PC-3 (cell line): ENCODE measurements around the gene AUTS2. TPM values are rescaled to one million over a fixed set of nuclear protein-coding genes. Genes with fewer than 3 reads are reported as not detected.

Experiments used
- ATAC-seq: fragments of 200-7000 bp; cut with Tn5 transposase; 2 replicates; pipeline ENCODE4 v1.9.1; 2020; ENCODE audit warnings: mild to moderate bottlenecking, moderate library complexity
- BruUV-seq: library from RNA; stranded (reverse); fragments of 400-500 nt; replicated peaks from 2 replicates; lab custom pipeline; 2021; lab: Mats Ljungman, UMichigan
- CTCF ChIA-PET: fragments of 300-600 bp; sonication (Branson Sonifier 250); formaldehyde crosslinking; loops from one replicate; lab custom pipeline; 2022; ENCODE audit warnings: antibody characterized with exemption; lab: Charles Lee
- POLR2A ChIA-PET: fragments of 300-600 bp; sonication (Branson Sonifier 250); formaldehyde crosslinking; loops from one replicate; lab custom pipeline; 2022; ENCODE audit warnings: antibody characterized with exemption; ENCODE audit not compliant: unreplicated experiment; lab: Charles Lee
- DNase-seq: peaks from one replicate; pipeline ENCODE4 v3.0.0-alpha.2; 2015
- H2AFZ ChIP-seq: fragments of 300-600 bp; sonication (generic); 2 replicates; pipeline ENCODE4 v1.6.0; 2016; ENCODE audit warnings: antibody characterized with exemption, low read length
- H3F3A ChIP-seq: fragments of 300-600 bp; sonication (generic); one replicate; pipeline ENCODE4 v1.6.0; 2017; ENCODE audit warnings: antibody characterized with exemption, low read length, control low read depth, mild to moderate bottlenecking; ENCODE audit not compliant: unreplicated experiment
- H3K27ac ChIP-seq: fragments of 300-600 bp; sonication (generic); 2 replicates; pipeline ENCODE4 v1.5.1; 2016; ENCODE audit warnings: mild to moderate bottlenecking, low read length
- H3K27me3 ChIP-seq: fragments of 300-600 bp; sonication (generic); 2 replicates; pipeline ENCODE4 v1.6.1; 2016; ENCODE audit warnings: low read length, mixed read lengths
- H3K36me3 ChIP-seq: fragments of 300-600 bp; sonication (generic); 2 replicates; pipeline ENCODE4 v1.6.1; 2016; ENCODE audit warnings: low read depth, mixed run types, low read length, mixed read lengths
- H3K4me1 ChIP-seq: fragments of 300-600 bp; sonication (generic); 2 replicates; pipeline ENCODE4 v1.5.1; 2016; ENCODE audit warnings: low read length; ENCODE audit not compliant: insufficient read depth
- H3K4me2 ChIP-seq: fragments of 300-600 bp; sonication (generic); 2 replicates; pipeline ENCODE4 v1.6.0; 2016; ENCODE audit warnings: low read length
- H3K4me3 ChIP-seq: fragments of 300-600 bp; sonication (generic); 2 replicates; pipeline ENCODE4 v1.5.1; 2016; ENCODE audit warnings: mild to moderate bottlenecking, low read length, mixed read lengths
- H3K79me2 ChIP-seq: fragments of 300-600 bp; sonication (generic); 2 replicates; pipeline ENCODE4 v1.6.1; 2017; ENCODE audit warnings: low read length, mixed read lengths
- H3K9ac ChIP-seq: fragments of 300-600 bp; sonication (generic); 2 replicates; pipeline ENCODE4 v1.6.0; 2016; ENCODE audit warnings: mild to moderate bottlenecking, low read length
- H3K9me2 ChIP-seq: fragments of 300-600 bp; sonication (generic); replicated peaks from 2 replicates; pipeline ENCODE4 v1.6.1; 2016; ENCODE audit warnings: mixed run types, low read length, mixed read lengths
- H3K9me3 ChIP-seq: fragments of 300-600 bp; sonication (generic); 2 replicates; pipeline ENCODE4 v1.6.1; 2016; ENCODE audit warnings: low read length, mixed read lengths
- H4K20me1 ChIP-seq: fragments of 300-600 bp; sonication (generic); 2 replicates; pipeline ENCODE4 v1.6.1; 2016; ENCODE audit warnings: low read length, mixed read lengths
- CTCF ChIP-seq: fragments of 300-600 bp; sonication (generic); conservative IDR thresholded peaks from 2 replicates; pipeline ENCODE4 v1.5.1; 2017; ENCODE audit warnings: antibody characterized with exemption, low read depth, mild to moderate bottlenecking, low read length
- EZH2 ChIP-seq: fragments of 300-600 bp; sonication (generic); IDR thresholded peaks from one replicate; pipeline ENCODE4 v1.6.1; 2017; ENCODE audit warnings: antibody characterized with exemption, mild to moderate bottlenecking, low read length; ENCODE audit not compliant: unreplicated experiment
- EZH2phosphoT487 ChIP-seq: fragments of 300-600 bp; sonication (generic); IDR thresholded peaks from 2 replicates; pipeline ENCODE4 v1.6.1; 2018; ENCODE audit warnings: mild to moderate bottlenecking, antibody characterized with exemption, low read length, borderline replicate concordance
- intact Hi-C: fragments of 100-400 bp; cut with micrococcal nuclease; formaldehyde crosslinking; loops from 2 replicates; pipeline ENCODE4 v1.9.0; 2023
- total RNA-seq: library from RNA; depleted of rRNA; stranded (reverse); fragments of >200 nt; gene quantifications from 2 replicates; pipeline ENCODE4 v1.2.3, GENCODE V29; 2014

Gene AUTS2
- total RNA-seq, 1 experiment from 2014 or later, result not detected

GRCh38 chr7:70426249-70426880 lies 828.1 kb downstream of the AUTS2 start:
- no peaks in the 10 kb centered on the region for H3K27me3 ChIP-seq
- intact Hi-C loops, result no loop called here
- ChIA-PET POLR2A (no interaction called here), CTCF (no interaction called here)
- no peak for TF ChIP-seq CTCF
- no peak for TF ChIP-seq EZH2
- no peak for TF ChIP-seq EZH2phosphoT487
- peaks cover 8% of the 10 kb centered on the region; the same call in 1 of the 2 replicates for H3K9me3 ChIP-seq
- no peak overlapping the region for H3K27ac ChIP-seq
- H3K36me3 ChIP-seq, result no peaks in the 10 kb centered on the region
- H3F3A ChIP-seq, result no peaks in the 10 kb centered on the region
- H3K79me2 ChIP-seq, result no peaks in the 10 kb centered on the region
- no peaks in the 10 kb centered on the region for H4K20me1 ChIP-seq
- no peak overlapping the region for H2AFZ ChIP-seq
- no peak for ATAC-seq
- DNase-seq, result no peak
- no peaks in the 10 kb centered on the region for H3K4me1 ChIP-seq
- no peak overlapping the region for H3K4me3 ChIP-seq
- BruUV-seq, result no TSS peak
- H3K9me2 ChIP-seq, result no peaks in the 10 kb centered on the region
- H3K4me2 ChIP-seq, result no peak overlapping the region
- H3K9ac ChIP-seq, result no peak overlapping the region

- no peak for TF ChIP-seq EZH2
- no peak for TF ChIP-seq CTCF
- no peak for TF ChIP-seq EZH2phosphoT487
- Histone ChIP-seq H2AFZ (no peak overlapping the region), H4K20me1 (no peaks in the 10 kb centered on the region), H3K27ac (no peak overlapping the region), H3K4me1 (no peaks in the 10 kb centered on the region), H3K9ac (no peak overlapping the region), H3K27me3 (no peaks in the 10 kb centered on the region), H3K9me2 (no peaks in the 10 kb centered on the region), H3F3A (no peaks in the 10 kb centered on the region), H3K36me3 (no peaks in the 10 kb centered on the region), H3K9me3 (peaks cover 13% of the 10 kb centered on the region; the same call in 1 of the 2 replicates), H3K4me3 (no peak overlapping the region), H3K79me2 (no peaks in the 10 kb centered on the region), H3K4me2 (no peak overlapping the region)
- ATAC-seq, result no peak
- POLR2A ChIA-PET, result no interaction called here
- BruUV-seq, result no TSS peak
- CTCF ChIA-PET, result no interaction called here
- intact Hi-C loops, result no loop called here
- DNase-seq, result no peak
Measured at GRCh38 chr7:70432567-70433001, 834.3 kb downstream of the AUTS2 start.

GRCh38 chr7:70434376-70434775 lies 836.1 kb downstream of the AUTS2 start:
- no peaks in the 10 kb centered on the region for H3K36me3 ChIP-seq
- H3K9me2 ChIP-seq, result no peaks in the 10 kb centered on the region
- no peak for ATAC-seq
- H3K4me3 ChIP-seq, result no peak overlapping the region
- no peaks in the 10 kb centered on the region for H4K20me1 ChIP-seq
- no peaks in the 10 kb centered on the region for H3K4me1 ChIP-seq
- no peak overlapping the region for H2AFZ ChIP-seq
- H3K4me2 ChIP-seq, result no peak overlapping the region
- TF ChIP-seq EZH2 (no peak), EZH2phosphoT487 (no peak), CTCF (no peak)
- H3K27me3 ChIP-seq, result no peaks in the 10 kb centered on the region
- H3K9ac ChIP-seq, result no peak overlapping the region
- no peak overlapping the region for H3K27ac ChIP-seq
- no TSS peak for BruUV-seq
- no peak for DNase-seq
- ChIA-PET POLR2A (no interaction called here), CTCF (no interaction called here)
- H3K79me2 ChIP-seq, result no peaks in the 10 kb centered on the region
- intact Hi-C loops, result no loop called here
- peaks cover 13% of the 10 kb centered on the region; the same call in 1 of the 2 replicates for H3K9me3 ChIP-seq
- no peaks in the 10 kb centered on the region for H3F3A ChIP-seq
